SK-N-SH (cell line): ENCODE data around the gene PEX14. TPM values are rescaled to one million over a fixed set of nuclear protein-coding genes. Genes with fewer than 3 reads are reported as not detected.

ENCODE experiments used
- CTCF ChIA-PET: fragments of 300-600, 350-600 bp; formaldehyde crosslinking; extraction: SDS; loops from one replicate; lab custom pipeline; 2021; lab: Yijun Ruan, JAX
- POLR2A ChIA-PET: fragments of 350-600 bp; sonication (Branson Sonifier 250); formaldehyde crosslinking; extraction: SDS; loops from one replicate; lab custom pipeline; 2020; ENCODE audit warnings: antibody characterized with exemption, inconsistent platforms; lab: Yijun Ruan, JAX
- DNase-seq: peaks from one replicate; pipeline ENCODE4 v3.0.0; 2012
- H2AFZ ChIP-seq: fragments of 200-600 bp; sonication (generic); 2 replicates; pipeline ENCODE4 v1.8.1; 2016; ENCODE audit warnings: antibody characterized with exemption, mild to moderate bottlenecking, low read depth
- H3F3A ChIP-seq: fragments of 200-600 bp; sonication (generic); replicated peaks from 2 replicates; pipeline ENCODE3; 2016; ENCODE audit warnings: antibody characterized with exemption, mild to moderate bottlenecking; ENCODE audit not compliant: insufficient read depth
- H3K27ac ChIP-seq, 2 experiments: fragments of 200-500 bp in 1 of 2; fragments of 200-600 bp in 1 of 2; sonication (Bioruptor generic) in 1 of 2; sonication (generic), shearing (Covaris generic) in 1 of 2; 2 replicates each; pipeline versions ENCODE4 v1.5.1 to v1.6.1; 2014 to 2016; ENCODE audit warnings: low read depth in 2 of 2, inconsistent platforms in 1 of 2, low read length in 1 of 2, mild to moderate bottlenecking in 1 of 2, mixed read lengths in 1 of 2
- H3K27me3 ChIP-seq: fragments of 200-600 bp; sonication (generic), shearing (Covaris generic); 2 replicates; pipeline ENCODE4 v1.6.1; 2016; ENCODE audit warnings: mixed run types; ENCODE audit not compliant: insufficient read depth
- H3K36me3 ChIP-seq, 2 experiments: fragments of 200-500 bp in 1 of 2; fragments of 200-600 bp in 1 of 2; sonication (Bioruptor generic) in 1 of 2; sonication (generic) in 1 of 2; replicated peaks in 1 of 2; 2 replicates each; pipeline versions ENCODE3 to v1.5.1; 2014 to 2016; ENCODE audit warnings: low read length in 1 of 2, mild to moderate bottlenecking in 1 of 2; ENCODE audit not compliant: insufficient read depth in 2 of 2, control insufficient read depth in 1 of 2
- H3K4me1 ChIP-seq, 2 experiments: fragments of 200-500 bp in 1 of 2; fragments of 200-600 bp in 1 of 2; sonication (Bioruptor generic) in 1 of 2; sonication (generic), shearing (Covaris generic) in 1 of 2; 2 replicates each; pipeline versions ENCODE4 v1.5.1 to v1.6.1; 2014 to 2016; ENCODE audit warnings: low read depth in 1 of 2, low read length in 1 of 2, mixed run types in 1 of 2; ENCODE audit not compliant: insufficient read depth in 2 of 2, control insufficient read depth in 1 of 2
- H3K4me2 ChIP-seq: fragments of 200-600 bp; sonication (generic), shearing (Covaris generic); 2 replicates; pipeline ENCODE4 v1.6.1; 2017; ENCODE audit warnings: mixed run types
- H3K4me3 ChIP-seq, 2 experiments: fragments of 200-500 bp in 1 of 2; fragments of 200-600 bp in 1 of 2; sonication (Bioruptor generic) in 1 of 2; sonication (generic), shearing (Covaris generic) in 1 of 2; 2 replicates each; pipeline versions ENCODE4 v1.5.1 to v1.8.1; 2014 to 2016; ENCODE audit warnings: low read depth in 2 of 2, inconsistent platforms in 1 of 2, low read length in 1 of 2, mild to moderate bottlenecking in 1 of 2, mixed read lengths in 1 of 2, moderate library complexity in 1 of 2
- H3K79me2 ChIP-seq: fragments of 200-600 bp; sonication (generic); 2 replicates; pipeline ENCODE4 v1.8.1; 2017; ENCODE audit warnings: mild to moderate bottlenecking; ENCODE audit not compliant: insufficient read depth
- H3K9ac ChIP-seq: fragments of 200-600 bp; sonication (generic); 2 replicates; pipeline ENCODE4 v1.6.1; 2017; ENCODE audit warnings: mixed run types
- H3K9me2 ChIP-seq: fragments of 200-600 bp; sonication (generic); 2 replicates; pipeline ENCODE4 v1.6.1; 2017; ENCODE audit warnings: mixed run types
- H3K9me3 ChIP-seq: fragments of 200-600 bp; sonication (generic); 2 replicates; pipeline ENCODE4 v1.6.1; 2017; ENCODE audit warnings: mixed run types, mild to moderate bottlenecking, moderate library complexity
- H4K20me1 ChIP-seq: fragments of 200-600 bp; sonication (generic); 2 replicates; pipeline ENCODE4 v1.6.1; 2017; ENCODE audit warnings: mild to moderate bottlenecking, mixed run types; ENCODE audit not compliant: insufficient read depth
- CHD2 ChIP-seq: fragments of 150-350 bp; IDR thresholded peaks from 2 replicates; pipeline ENCODE4 v1.6.1; 2018; ENCODE audit warnings: low read length; ENCODE audit not compliant: partially characterized antibody
- ELF1 ChIP-seq: IDR thresholded peaks from 2 replicates; pipeline ENCODE4 v1.4.0; 2012
- FOXJ3 ChIP-seq: sonication (generic); formaldehyde crosslinking; IDR thresholded peaks from 2 replicates; pipeline ENCODE4 v1.5.1; 2020; ENCODE audit warnings: mild to moderate bottlenecking, missing genetic modification reagents
- FOXM1 ChIP-seq: IDR thresholded peaks from 2 replicates; pipeline ENCODE4 v1.4.0; 2012; ENCODE audit warnings: low read depth, mild to moderate bottlenecking
- GABPA ChIP-seq: IDR thresholded peaks from 2 replicates; pipeline ENCODE4 v1.4.0; 2012; ENCODE audit warnings: low read depth, mild to moderate bottlenecking
- JUND ChIP-seq: IDR thresholded peaks from 2 replicates; pipeline ENCODE4 v1.4.0; 2012
- MXI1 ChIP-seq: IDR thresholded peaks from 2 replicates; pipeline ENCODE4 v1.6.1; 2012; ENCODE audit warnings: mild to moderate bottlenecking, low read depth, low read length, improper control_type of control experiment
- NFIC ChIP-seq: IDR thresholded peaks from 2 replicates; pipeline ENCODE4 v1.4.0; 2012; ENCODE audit warnings: borderline replicate concordance
- POLR2AphosphoS5 ChIP-seq: IDR thresholded peaks from 2 replicates; pipeline ENCODE4 v1.6.1; 2012; ENCODE audit warnings: low read depth, low read length
- RXRA ChIP-seq: IDR thresholded peaks from 2 replicates; pipeline ENCODE4 v1.4.0; 2012; ENCODE audit warnings: low read depth, mild to moderate bottlenecking, borderline replicate concordance
- TAF1 ChIP-seq: IDR thresholded peaks from 2 replicates; pipeline ENCODE4 v1.6.1; 2012; ENCODE audit warnings: low read depth, mild to moderate bottlenecking, low read length, moderate library complexity, borderline replicate concordance
- TCF12 ChIP-seq: IDR thresholded peaks from 2 replicates; pipeline ENCODE4 v1.4.0; 2012
- TEAD4 ChIP-seq: IDR thresholded peaks from 2 replicates; pipeline ENCODE4 v1.4.0; 2012; ENCODE audit warnings: mild to moderate bottlenecking, borderline replicate concordance; ENCODE audit not compliant: insufficient read depth
- WGBS: methylation state at CpG from one replicate; pipeline ENCODE4 v1.1.6; 2017; ENCODE audit warnings: low lambda C conversion rate; 5-methylcytosine and 5-hydroxymethylcytosine counted together
- polyA plus RNA-seq, 3 experiments: library from polyadenylated mRNA; depleted of rRNA; stranded (reverse); fragments of >200 nt; gene quantifications; 2 replicates each; pipeline ENCODE4 v1.2.3, GENCODE V29; 2012
- TF ChIP-seq, protein P1 (sequence below): IDR thresholded peaks from 2 replicates; pipeline ENCODE4 v1.4.0; 2012; ENCODE audit warnings: low read depth
- TF ChIP-seq, protein P2 (sequence below): IDR thresholded peaks from 2 replicates; pipeline ENCODE4 v1.6.1; 2012; ENCODE audit warnings: mild to moderate bottlenecking, low read depth, low read length, moderate library complexity
- TF ChIP-seq, protein P3 (sequence below): fragments of 150-350 bp; IDR thresholded peaks from 2 replicates; pipeline ENCODE4 v1.6.1; 2017; ENCODE audit warnings: antibody characterized with exemption, low read length, low read depth, borderline replicate concordance
- TF ChIP-seq, protein P4 (sequence below): IDR thresholded peaks from 2 replicates; pipeline ENCODE4 v1.4.0; 2012; ENCODE audit warnings: low read depth, borderline replicate concordance
- TF ChIP-seq, protein P5 (sequence below): fragments of 150-350 bp; IDR thresholded peaks from 2 replicates; pipeline ENCODE4 v1.6.1; 2016; ENCODE audit warnings: mild to moderate bottlenecking, low read depth, low read length
- TF ChIP-seq, protein P6 (sequence below): IDR thresholded peaks from 2 replicates; pipeline ENCODE4 v1.4.0; 2012; ENCODE audit warnings: low read depth, borderline replicate concordance

Gene PEX14
- polyA plus RNA-seq, 1 of the 3 experiments (the other 2 are of a cell fraction): 36.2 TPM

DNA sequence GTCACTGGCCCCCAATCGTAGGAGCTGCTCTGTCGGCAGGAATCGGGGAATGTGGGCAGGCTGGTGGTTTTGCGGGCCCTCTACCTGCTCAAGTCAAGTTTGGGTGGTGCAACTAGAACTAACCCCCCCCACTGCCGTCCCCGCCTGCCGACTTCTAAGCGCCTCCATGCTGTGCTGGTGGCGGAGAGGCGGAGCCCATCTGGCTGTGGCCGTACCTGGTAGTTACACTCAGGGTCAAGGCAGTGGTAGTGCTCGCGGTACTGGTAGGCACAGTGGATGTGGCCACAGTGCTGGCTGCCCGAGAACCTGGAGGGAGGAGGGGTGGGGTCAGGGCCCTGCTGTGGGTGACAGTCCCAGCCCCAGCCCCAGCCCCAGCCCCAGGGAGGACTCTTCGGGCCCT is 181.7 kb downstream of the PEX14 start:
- Histone ChIP-seq H3K9ac (no peak overlapping the region), H3K27ac (no peak overlapping the region), H3K36me3 (no peaks in the 10 kb centered on the region), H3K9me3 (no peaks in the 10 kb centered on the region), H3K27me3 (no peaks in the 10 kb centered on the region), H3K4me3 (no peak overlapping the region), H2AFZ (no peak overlapping the region), H3K4me1 (peaks cover 0 to 33% of the 10 kb centered on the region in 2 experiments; a peak in 1 of 4 replicates), H3K79me2 (no peaks in the 10 kb centered on the region), H3K9me2 (no peaks in the 10 kb centered on the region), H3F3A (peaks cover under 1% of the 10 kb centered on the region), H4K20me1 (no peaks in the 10 kb centered on the region), H3K4me2 (no peak overlapping the region)
- 67% methylated on average over 3 of the region's 15 CpGs for WGBS
- TF ChIP-seq NFIC (no peak), TCF12 (no peak), TAF1 (no peak), RXRA (no peak), ELF1 (no peak)
- TF ChIP-seq, protein P1, sequence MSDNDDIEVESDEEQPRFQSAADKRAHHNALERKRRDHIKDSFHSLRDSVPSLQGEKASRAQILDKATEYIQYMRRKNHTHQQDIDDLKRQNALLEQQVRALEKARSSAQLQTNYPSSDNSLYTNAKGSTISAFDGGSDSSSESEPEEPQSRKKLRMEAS: no peak
- ChIA-PET CTCF (no interaction called here), POLR2A (no interaction called here)
- DNase-seq: no peak

DNA sequence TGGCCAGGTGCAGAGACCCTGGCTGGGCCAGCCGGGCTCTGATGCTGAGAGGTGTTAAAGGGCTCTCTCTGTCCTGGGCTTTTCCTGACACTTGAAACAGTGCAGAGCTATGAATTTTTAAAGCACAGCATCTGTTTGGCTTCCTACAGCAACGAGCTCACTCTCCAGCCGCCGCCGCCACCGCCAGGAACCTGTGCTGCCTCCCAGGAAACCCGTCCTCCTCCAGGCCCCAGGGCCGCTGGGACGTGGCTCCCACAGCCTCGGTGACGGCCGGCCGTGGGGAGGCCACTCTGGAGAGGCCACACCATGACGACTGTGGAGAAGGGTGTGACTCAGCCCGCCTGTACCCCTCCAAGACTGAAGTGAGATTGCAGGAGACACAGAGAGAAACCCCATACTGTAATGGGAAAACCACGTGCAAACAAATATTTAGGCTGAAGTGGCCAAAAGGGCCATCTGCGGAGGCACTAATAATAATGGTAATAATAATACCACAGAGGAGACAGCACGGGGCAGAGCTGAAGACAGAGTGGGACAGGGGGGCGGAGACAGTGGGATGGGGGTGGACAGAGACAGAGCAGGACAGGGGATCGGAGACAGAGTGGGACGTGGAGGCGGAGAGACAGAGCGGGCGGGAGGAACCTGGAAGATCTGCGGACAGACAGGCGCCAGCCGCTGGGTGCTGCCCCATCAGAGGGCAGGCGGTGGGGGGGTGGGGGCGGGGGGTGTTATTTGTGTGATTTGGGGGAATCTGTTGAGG is 182.5 kb downstream of the PEX14 start:
- Histone ChIP-seq H3K4me1 (peaks cover 0 to 33% of the 10 kb centered on the region in 2 experiments; a peak in 1 of 4 replicates), H3K79me2 (no peaks in the 10 kb centered on the region), H3K9ac (no peak overlapping the region), H3K9me2 (no peaks in the 10 kb centered on the region), H3F3A (peaks cover 3% of the 10 kb centered on the region), H3K27ac (peak overlapping the region in 1 of 2 experiments; percentile 37; a peak in 1 of 4 replicates), H3K4me3 (no peak overlapping the region), H2AFZ (no peak overlapping the region), H3K36me3 (no peaks in the 10 kb centered on the region), H3K27me3 (no peaks in the 10 kb centered on the region), H4K20me1 (no peaks in the 10 kb centered on the region), H3K9me3 (no peaks in the 10 kb centered on the region), H3K4me2 (no peak overlapping the region)
- 76% methylated on average over 24 of the region's 29 CpGs for WGBS
- ChIA-PET POLR2A (interaction anchor here (0.6 kb wide), 1 partner anchor 9 kb away, joined by 3 read pairs; no protein-coding TSS in a partner anchor), CTCF (interaction anchor here (0.6 kb wide), 1 partner anchor 133 kb away, joined by 3 read pairs; no protein-coding TSS in a partner anchor)
- peak; percentile 70 for DNase-seq
- TF ChIP-seq, protein P2, sequence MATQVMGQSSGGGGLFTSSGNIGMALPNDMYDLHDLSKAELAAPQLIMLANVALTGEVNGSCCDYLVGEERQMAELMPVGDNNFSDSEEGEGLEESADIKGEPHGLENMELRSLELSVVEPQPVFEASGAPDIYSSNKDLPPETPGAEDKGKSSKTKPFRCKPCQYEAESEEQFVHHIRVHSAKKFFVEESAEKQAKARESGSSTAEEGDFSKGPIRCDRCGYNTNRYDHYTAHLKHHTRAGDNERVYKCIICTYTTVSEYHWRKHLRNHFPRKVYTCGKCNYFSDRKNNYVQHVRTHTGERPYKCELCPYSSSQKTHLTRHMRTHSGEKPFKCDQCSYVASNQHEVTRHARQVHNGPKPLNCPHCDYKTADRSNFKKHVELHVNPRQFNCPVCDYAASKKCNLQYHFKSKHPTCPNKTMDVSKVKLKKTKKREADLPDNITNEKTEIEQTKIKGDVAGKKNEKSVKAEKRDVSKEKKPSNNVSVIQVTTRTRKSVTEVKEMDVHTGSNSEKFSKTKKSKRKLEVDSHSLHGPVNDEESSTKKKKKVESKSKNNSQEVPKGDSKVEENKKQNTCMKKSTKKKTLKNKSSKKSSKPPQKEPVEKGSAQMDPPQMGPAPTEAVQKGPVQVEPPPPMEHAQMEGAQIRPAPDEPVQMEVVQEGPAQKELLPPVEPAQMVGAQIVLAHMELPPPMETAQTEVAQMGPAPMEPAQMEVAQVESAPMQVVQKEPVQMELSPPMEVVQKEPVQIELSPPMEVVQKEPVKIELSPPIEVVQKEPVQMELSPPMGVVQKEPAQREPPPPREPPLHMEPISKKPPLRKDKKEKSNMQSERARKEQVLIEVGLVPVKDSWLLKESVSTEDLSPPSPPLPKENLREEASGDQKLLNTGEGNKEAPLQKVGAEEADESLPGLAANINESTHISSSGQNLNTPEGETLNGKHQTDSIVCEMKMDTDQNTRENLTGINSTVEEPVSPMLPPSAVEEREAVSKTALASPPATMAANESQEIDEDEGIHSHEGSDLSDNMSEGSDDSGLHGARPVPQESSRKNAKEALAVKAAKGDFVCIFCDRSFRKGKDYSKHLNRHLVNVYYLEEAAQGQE: no peak
- TF ChIP-seq, protein P3, sequence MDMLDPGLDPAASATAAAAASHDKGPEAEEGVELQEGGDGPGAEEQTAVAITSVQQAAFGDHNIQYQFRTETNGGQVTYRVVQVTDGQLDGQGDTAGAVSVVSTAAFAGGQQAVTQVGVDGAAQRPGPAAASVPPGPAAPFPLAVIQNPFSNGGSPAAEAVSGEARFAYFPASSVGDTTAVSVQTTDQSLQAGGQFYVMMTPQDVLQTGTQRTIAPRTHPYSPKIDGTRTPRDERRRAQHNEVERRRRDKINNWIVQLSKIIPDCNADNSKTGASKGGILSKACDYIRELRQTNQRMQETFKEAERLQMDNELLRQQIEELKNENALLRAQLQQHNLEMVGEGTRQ: no peak
- no peak for TF ChIP-seq TEAD4
- no peak for TF ChIP-seq NFIC
- TF ChIP-seq JUND: no peak
- TF ChIP-seq MXI1: no peak
- TF ChIP-seq FOXJ3 (CRISPR knock-in tag): no peak
- no peak for TF ChIP-seq GABPA
- no peak for TF ChIP-seq CHD2
- no peak for TF ChIP-seq POLR2AphosphoS5
- TF ChIP-seq, protein P4, sequence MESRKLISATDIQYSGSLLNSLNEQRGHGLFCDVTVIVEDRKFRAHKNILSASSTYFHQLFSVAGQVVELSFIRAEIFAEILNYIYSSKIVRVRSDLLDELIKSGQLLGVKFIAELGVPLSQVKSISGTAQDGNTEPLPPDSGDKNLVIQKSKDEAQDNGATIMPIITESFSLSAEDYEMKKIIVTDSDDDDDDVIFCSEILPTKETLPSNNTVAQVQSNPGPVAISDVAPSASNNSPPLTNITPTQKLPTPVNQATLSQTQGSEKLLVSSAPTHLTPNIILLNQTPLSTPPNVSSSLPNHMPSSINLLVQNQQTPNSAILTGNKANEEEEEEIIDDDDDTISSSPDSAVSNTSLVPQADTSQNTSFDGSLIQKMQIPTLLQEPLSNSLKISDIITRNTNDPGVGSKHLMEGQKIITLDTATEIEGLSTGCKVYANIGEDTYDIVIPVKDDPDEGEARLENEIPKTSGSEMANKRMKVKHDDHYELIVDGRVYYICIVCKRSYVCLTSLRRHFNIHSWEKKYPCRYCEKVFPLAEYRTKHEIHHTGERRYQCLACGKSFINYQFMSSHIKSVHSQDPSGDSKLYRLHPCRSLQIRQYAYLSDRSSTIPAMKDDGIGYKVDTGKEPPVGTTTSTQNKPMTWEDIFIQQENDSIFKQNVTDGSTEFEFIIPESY: no peak
- TF ChIP-seq, protein P5, sequence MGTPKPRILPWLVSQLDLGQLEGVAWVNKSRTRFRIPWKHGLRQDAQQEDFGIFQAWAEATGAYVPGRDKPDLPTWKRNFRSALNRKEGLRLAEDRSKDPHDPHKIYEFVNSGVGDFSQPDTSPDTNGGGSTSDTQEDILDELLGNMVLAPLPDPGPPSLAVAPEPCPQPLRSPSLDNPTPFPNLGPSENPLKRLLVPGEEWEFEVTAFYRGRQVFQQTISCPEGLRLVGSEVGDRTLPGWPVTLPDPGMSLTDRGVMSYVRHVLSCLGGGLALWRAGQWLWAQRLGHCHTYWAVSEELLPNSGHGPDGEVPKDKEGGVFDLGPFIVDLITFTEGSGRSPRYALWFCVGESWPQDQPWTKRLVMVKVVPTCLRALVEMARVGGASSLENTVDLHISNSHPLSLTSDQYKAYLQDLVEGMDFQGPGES: no peak
- TF ChIP-seq FOXM1: no peak
- TF ChIP-seq, protein P6, sequence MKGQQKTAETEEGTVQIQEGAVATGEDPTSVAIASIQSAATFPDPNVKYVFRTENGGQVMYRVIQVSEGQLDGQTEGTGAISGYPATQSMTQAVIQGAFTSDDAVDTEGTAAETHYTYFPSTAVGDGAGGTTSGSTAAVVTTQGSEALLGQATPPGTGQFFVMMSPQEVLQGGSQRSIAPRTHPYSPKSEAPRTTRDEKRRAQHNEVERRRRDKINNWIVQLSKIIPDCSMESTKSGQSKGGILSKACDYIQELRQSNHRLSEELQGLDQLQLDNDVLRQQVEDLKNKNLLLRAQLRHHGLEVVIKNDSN: no peak
